ENCODE results near the gene MT3. TPM values are rescaled to one million over a fixed set of nuclear protein-coding genes. Genes with fewer than 3 reads are reported as not detected.

MT3 gene
- total and polyA plus RNA-seq, 4 donors, result 1.6 TPM; not detected in 3

GRCh38 chr16:56628486-56629350, 39.4 kb downstream of the MT3 start:
- Histone ChIP-seq H3K4me1 (ENCODE audit: control insufficient read depth in 1 of 2, insufficient read depth in 2 of 2, low read length in 2 of 2) (no peaks in the 10 kb centered on the region), H3K27ac (ENCODE audit: low read depth in 1 of 2, low read length in 2 of 2) (peak overlapping the region in 1 of 2 donors; percentile 48), H3K9me3 (ENCODE audit: control insufficient read depth, low read length) (no peaks in the 10 kb centered on the region), H3K27me3 (ENCODE audit: control insufficient read depth in 1 of 2, insufficient read depth in 2 of 2, low read length in 1 of 2) (no peaks in the 10 kb centered on the region), H3K36me3 (ENCODE audit: control insufficient read depth in 1 of 2, insufficient read depth in 2 of 2, low read length in 1 of 2) (no peaks in the 10 kb centered on the region), H3K4me3 (ENCODE audit: low read length in 2 of 2) (no peak overlapping the region)
- 73 to 77% methylated on average over 9 of the region's 9 CpGs for WGBS, 2 donors
- intact Hi-C loops (cut with DNase I), result no loop called here
- no peak for ATAC-seq (ENCODE audit: low FRiP score)
- DNase-seq, result no peak

- Histone ChIP-seq H3K9me3 (ENCODE audit: control insufficient read depth, low read length) (no peaks in the 10 kb centered on the region), H3K4me3 (ENCODE audit: low read length in 2 of 2) (no peak overlapping the region), H3K4me1 (ENCODE audit: control insufficient read depth in 1 of 2, insufficient read depth in 2 of 2, low read length in 2 of 2) (no peaks in the 10 kb centered on the region), H3K27me3 (ENCODE audit: control insufficient read depth in 1 of 2, insufficient read depth in 2 of 2, low read length in 1 of 2) (no peaks in the 10 kb centered on the region), H3K36me3 (ENCODE audit: control insufficient read depth in 1 of 2, insufficient read depth in 2 of 2, low read length in 1 of 2) (no peaks in the 10 kb centered on the region), H3K27ac (ENCODE audit: low read depth in 1 of 2, low read length in 2 of 2) (no peak overlapping the region)
- ATAC-seq (ENCODE audit: low FRiP score) (no peak), DNase-seq (no peak)
- 83 to 85% methylated on average over 3 of the region's 3 CpGs for WGBS, 2 donors
- intact Hi-C loops (cut with DNase I), result no loop called here
Observed at GRCh38 chr16:56629531-56629930, 40.2 kb downstream of the MT3 start.

GRCh38 chr16:56630134-56630533, 40.8 kb downstream of the MT3 start:
- no peak overlapping the region for H3K4me3 ChIP-seq (ENCODE audit: low read length in 2 of 2)
- H3K9me3 ChIP-seq (ENCODE audit: control insufficient read depth, low read length), result no peaks in the 10 kb centered on the region
- ATAC-seq (ENCODE audit: low FRiP score), result no peak
- no peak for DNase-seq
- intact Hi-C loops (cut with DNase I), result no loop called here
- H3K27me3 ChIP-seq (ENCODE audit: control insufficient read depth in 1 of 2, insufficient read depth in 2 of 2, low read length in 1 of 2), result no peaks in the 10 kb centered on the region
- H3K4me1 ChIP-seq (ENCODE audit: control insufficient read depth in 1 of 2, insufficient read depth in 2 of 2, low read length in 2 of 2), result no peaks in the 10 kb centered on the region
- 89 to 90% methylated on average over 3 of the region's 3 CpGs for WGBS, 2 donors
- H3K36me3 ChIP-seq (ENCODE audit: control insufficient read depth in 1 of 2, insufficient read depth in 2 of 2, low read length in 1 of 2), result no peaks in the 10 kb centered on the region
- no peak overlapping the region for H3K27ac ChIP-seq (ENCODE audit: low read depth in 1 of 2, low read length in 2 of 2)

GRCh38 chr16:56631197-56631596, 41.9 kb downstream of the MT3 start:
- H3K27ac ChIP-seq (ENCODE audit: low read depth in 1 of 2, low read length in 2 of 2), result no peak overlapping the region
- no peaks in the 10 kb centered on the region for H3K36me3 ChIP-seq (ENCODE audit: control insufficient read depth in 1 of 2, insufficient read depth in 2 of 2, low read length in 1 of 2)
- H3K4me1 ChIP-seq (ENCODE audit: control insufficient read depth in 1 of 2, insufficient read depth in 2 of 2, low read length in 2 of 2), result no peaks in the 10 kb centered on the region
- H3K4me3 ChIP-seq (ENCODE audit: low read length in 2 of 2), result no peak overlapping the region
- DNase-seq (no peak), ATAC-seq (ENCODE audit: low FRiP score) (no peak)
- intact Hi-C loops (cut with DNase I), result no loop called here
- H3K9me3 ChIP-seq (ENCODE audit: control insufficient read depth, low read length), result no peaks in the 10 kb centered on the region
- H3K27me3 ChIP-seq (ENCODE audit: control insufficient read depth in 1 of 2, insufficient read depth in 2 of 2, low read length in 1 of 2), result no peaks in the 10 kb centered on the region
- WGBS, 2 donors, result 93 to 95% methylated on average over 10 of the region's 10 CpGs

GRCh38 chr16:56631832-56632155, 42.5 kb downstream of the MT3 start:
- intact Hi-C loops (cut with DNase I), result no loop called here
- Histone ChIP-seq H3K27me3 (ENCODE audit: control insufficient read depth in 1 of 2, insufficient read depth in 2 of 2, low read length in 1 of 2) (no peaks in the 10 kb centered on the region), H3K4me3 (ENCODE audit: low read length in 2 of 2) (peak overlapping the region; percentile 19 to 49), H3K9me3 (ENCODE audit: control insufficient read depth, low read length) (no peaks in the 10 kb centered on the region), H3K27ac (ENCODE audit: low read depth in 1 of 2, low read length in 2 of 2) (peak overlapping the region in 1 of 2 donors; percentile 87), H3K4me1 (ENCODE audit: control insufficient read depth in 1 of 2, insufficient read depth in 2 of 2, low read length in 2 of 2) (no peaks in the 10 kb centered on the region), H3K36me3 (ENCODE audit: control insufficient read depth in 1 of 2, insufficient read depth in 2 of 2, low read length in 1 of 2) (no peaks in the 10 kb centered on the region)
- no peak for ATAC-seq (ENCODE audit: low FRiP score)
- WGBS, 2 donors, result 17 to 21% methylated on average over 14 of the region's 14 CpGs
- no peak for DNase-seq

- DNase-seq (peak; percentile 82 to 92), ATAC-seq (ENCODE audit: low FRiP score) (peak; percentile 94)
- no peaks in the 10 kb centered on the region for H3K4me1 ChIP-seq (ENCODE audit: control insufficient read depth in 1 of 2, insufficient read depth in 2 of 2, low read length in 2 of 2)
- no peaks in the 10 kb centered on the region for H3K9me3 ChIP-seq (ENCODE audit: control insufficient read depth, low read length)
- H3K36me3 ChIP-seq (ENCODE audit: control insufficient read depth in 1 of 2, insufficient read depth in 2 of 2, low read length in 1 of 2), result no peaks in the 10 kb centered on the region
- WGBS, 2 donors, result 1 to 2% methylated on average over 53 to 61 of the region's 61 CpGs
- intact Hi-C loops (cut with DNase I), result no loop called here
- H3K27ac ChIP-seq (ENCODE audit: low read depth in 1 of 2, low read length in 2 of 2), result peak within 1 kb of the TSS in 1 of 2 donors; percentile 87
- H3K4me3 ChIP-seq (ENCODE audit: low read length in 2 of 2), result peak within 1 kb of the TSS; percentile 37 to 49
- H3K27me3 ChIP-seq (ENCODE audit: control insufficient read depth in 1 of 2, insufficient read depth in 2 of 2, low read length in 1 of 2), result no peaks in the 10 kb centered on the region
Observed at GRCh38 chr16:56632156-56632847, 43.0 kb downstream of the MT3 start, which contains the start of gene MT1M. Gene MT1M (plus strand): TSS chr16:56632659. CDS start chr16:56632732, 73 bp downstream.

- H3K9me3 ChIP-seq (ENCODE audit: control insufficient read depth, low read length), result no peaks in the 10 kb centered on the region
- intact Hi-C loops (cut with DNase I), result no loop called here
- WGBS, 2 donors, result 45 to 56% methylated on average over 6 of the region's 6 CpGs
- DNase-seq, result no peak
- H3K4me3 ChIP-seq (ENCODE audit: low read length in 2 of 2), result peak overlapping the region; percentile 37 to 49
- H3K27me3 ChIP-seq (ENCODE audit: control insufficient read depth in 1 of 2, insufficient read depth in 2 of 2, low read length in 1 of 2), result no peaks in the 10 kb centered on the region
- no peaks in the 10 kb centered on the region for H3K36me3 ChIP-seq (ENCODE audit: control insufficient read depth in 1 of 2, insufficient read depth in 2 of 2, low read length in 1 of 2)
- peak overlapping the region in 1 of 2 donors; percentile 77 for H3K27ac ChIP-seq (ENCODE audit: low read depth in 1 of 2, low read length in 2 of 2)
- no peaks in the 10 kb centered on the region for H3K4me1 ChIP-seq (ENCODE audit: control insufficient read depth in 1 of 2, insufficient read depth in 2 of 2, low read length in 2 of 2)
- peak; percentile 2 for ATAC-seq (ENCODE audit: low FRiP score)
Observed at GRCh38 chr16:56632848-56633365, 43.6 kb downstream of the MT3 start.

- Histone ChIP-seq H3K27me3 (ENCODE audit: control insufficient read depth in 1 of 2, insufficient read depth in 2 of 2, low read length in 1 of 2) (no peaks in the 10 kb centered on the region), H3K9me3 (ENCODE audit: control insufficient read depth, low read length) (no peaks in the 10 kb centered on the region), H3K36me3 (ENCODE audit: control insufficient read depth in 1 of 2, insufficient read depth in 2 of 2, low read length in 1 of 2) (no peaks in the 10 kb centered on the region), H3K4me3 (ENCODE audit: low read length in 2 of 2) (no peak overlapping the region), H3K4me1 (ENCODE audit: control insufficient read depth in 1 of 2, insufficient read depth in 2 of 2, low read length in 2 of 2) (no peaks in the 10 kb centered on the region), H3K27ac (ENCODE audit: low read depth in 1 of 2, low read length in 2 of 2) (no peak overlapping the region)
- 28 to 43% methylated on average over 7 of the region's 7 CpGs for WGBS, 2 donors
- ATAC-seq (ENCODE audit: low FRiP score) (no peak), DNase-seq (no peak)
- intact Hi-C loops (cut with DNase I), result no loop called here
Observed at GRCh38 chr16:56633535-56633934, 44.2 kb downstream of the MT3 start.

Data from aorta (tissue), 5 donors.